GM18507 (cell line): ENCODE results near the gene MAIP1.

ENCODE experiments used
- DNase-seq: peaks from one replicate; pipeline ENCODE4 v3.0.0; 2011; ENCODE audit warnings: low read depth; ENCODE audit not compliant: insufficient read length; ENCODE audit errors: extremely low spot score
- FAIRE-seq: peaks from 2 replicates; lab custom pipeline; 2011; peaks lifted over from hg19 to GRCh38; lab: Jason Lieb, UNC

MAIP1 gene

GRCh38 chr2:199985625-199986207 lies 30.3 kb downstream of the MAIP1 start:
- FAIRE-seq (peak; percentile 68), DNase-seq (no peak)

GRCh38 chr2:199987586-199987985 lies 32.2 kb downstream of the MAIP1 start:
- DNase-seq: no peak
- FAIRE-seq: no peak

- DNase-seq (no peak), FAIRE-seq (no peak)
Measured at GRCh38 chr2:199988151-199988550, 32.8 kb downstream of the MAIP1 start.

- FAIRE-seq (no peak), DNase-seq (no peak)
Measured at GRCh38 chr2:199989822-199990221, 34.4 kb downstream of the MAIP1 start.

GRCh38 chr2:199991691-199992090 lies 36.3 kb downstream of the MAIP1 start:
- FAIRE-seq (no peak), DNase-seq (no peak)

- DNase-seq: no peak
- no peak for FAIRE-seq
Measured at GRCh38 chr2:199992296-199992695, 36.9 kb downstream of the MAIP1 start.

GRCh38 chr2:199994371-199994770 lies 39.0 kb downstream of the MAIP1 start:
- DNase-seq (no peak), FAIRE-seq (no peak)

GRCh38 chr2:199994896-199995295 lies 39.5 kb downstream of the MAIP1 start:
- DNase-seq: no peak

GRCh38 chr2:199997296-199997695 lies 41.9 kb downstream of the MAIP1 start:
- FAIRE-seq (no peak), DNase-seq (no peak)

More at GRCh38 chr2:199994896-199995295, 39.5 kb downstream of the MAIP1 start:
- no peak for FAIRE-seq

- FAIRE-seq (no peak), DNase-seq (no peak)
Measured at GRCh38 chr2:199999166-199999565, 43.8 kb downstream of the MAIP1 start.

GRCh38 chr2:200000444-200001163 lies 45.2 kb downstream of the MAIP1 start:
- no peak for FAIRE-seq
- no peak for DNase-seq

- DNase-seq (no peak), FAIRE-seq (no peak)
Measured at GRCh38 chr2:200003444-200003843, 48.1 kb downstream of the MAIP1 start.

GRCh38 chr2:200005675-200006074 lies 50.3 kb downstream of the MAIP1 start:
- FAIRE-seq (no peak), DNase-seq (no peak)

GRCh38 chr2:200007306-200007705 lies 51.9 kb downstream of the MAIP1 start:
- FAIRE-seq (no peak), DNase-seq (no peak)

GRCh38 chr2:200012401-200012800 lies 57.0 kb downstream of the MAIP1 start:
- no peak for FAIRE-seq

More at GRCh38 chr2:200012401-200012800, 57.0 kb downstream of the MAIP1 start:
- no peak for DNase-seq
